Right ventricle myocardium inferior (tissue), 1 donor: ENCODE results near the gene HBE1. TPM values are rescaled to one million over a fixed set of nuclear protein-coding genes. Genes with fewer than 3 reads are reported as not detected.
A peak's percentile ranks its signal among the peaks of the same experiment; 100 is the strongest.

Experiments used
- ATAC-seq: fragments of 200-7000 bp; cut with Tn5 transposase; one replicate; pipeline ENCODE4 v1.9.1; 2020; ENCODE audit warnings: mild to moderate bottlenecking, moderate library complexity
- DNase-seq: peaks from one replicate; pipeline ENCODE4 v3.0.0; 2021; ENCODE audit errors: missing footprints
- intact Hi-C: fragments of 100-400 bp; cut with DNase I; formaldehyde crosslinking; loops from one replicate; pipeline ENCODE4 v1.11.0; 2022
- total RNA-seq: library from RNA; stranded (reverse); fragmentation: NEBNext Ultra II Directional; extraction: Animal tissue kit (Norgen Biotek cat#: 25700); gene quantifications from one replicate; pipeline ENCODE4 v1.2.1, GENCODE V29; 2021
- donor health status: DM: no; HTN: yes; CAD: no; lungs with severe emphysema.

Gene HBE1
- total RNA-seq, 1 donor from 2014 or later = not detected

DNA sequence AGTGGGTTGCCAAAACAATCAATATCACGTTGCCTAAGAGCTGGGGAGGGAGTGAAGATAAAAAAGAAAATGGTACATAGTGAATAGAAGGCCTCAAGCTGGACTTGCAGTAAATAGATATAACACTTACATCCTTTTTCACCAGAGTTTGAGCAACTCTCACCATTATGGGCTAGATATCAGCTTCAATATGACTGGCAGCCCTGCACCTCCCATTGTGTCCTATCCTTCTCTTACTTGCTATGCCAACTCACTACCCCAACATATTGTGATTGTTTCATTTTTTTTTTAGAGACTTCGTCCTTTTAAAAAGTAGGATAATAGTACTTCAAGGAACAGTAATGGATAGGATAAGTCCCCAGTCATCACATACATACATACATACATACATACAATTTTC is 27.5 kb downstream of the HBE1 start:
- ATAC-seq (no peak), DNase-seq (no peak)
- intact Hi-C loops = no loop called here

DNA sequence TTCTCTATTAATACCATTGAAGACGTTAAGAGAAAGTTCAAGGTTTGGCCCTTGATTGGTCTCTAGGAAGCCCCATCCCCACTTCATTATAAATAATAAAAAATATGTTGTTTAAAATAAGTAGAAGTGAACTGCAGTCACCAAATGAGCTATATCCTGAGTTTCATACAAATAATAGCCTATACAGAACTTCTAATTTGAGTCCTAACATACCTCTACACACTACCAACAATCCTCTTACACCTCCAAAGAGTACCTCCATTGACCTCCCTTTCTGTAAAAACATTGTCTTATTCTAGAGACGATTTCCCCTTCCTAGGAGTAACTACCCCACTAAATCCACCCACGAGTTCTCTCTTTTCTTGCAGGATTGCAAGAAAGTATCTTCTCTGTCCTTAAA is 28.3 kb downstream of the HBE1 start:
- ATAC-seq = no peak
- intact Hi-C loops = no loop called here
- DNase-seq = no peak

DNA sequence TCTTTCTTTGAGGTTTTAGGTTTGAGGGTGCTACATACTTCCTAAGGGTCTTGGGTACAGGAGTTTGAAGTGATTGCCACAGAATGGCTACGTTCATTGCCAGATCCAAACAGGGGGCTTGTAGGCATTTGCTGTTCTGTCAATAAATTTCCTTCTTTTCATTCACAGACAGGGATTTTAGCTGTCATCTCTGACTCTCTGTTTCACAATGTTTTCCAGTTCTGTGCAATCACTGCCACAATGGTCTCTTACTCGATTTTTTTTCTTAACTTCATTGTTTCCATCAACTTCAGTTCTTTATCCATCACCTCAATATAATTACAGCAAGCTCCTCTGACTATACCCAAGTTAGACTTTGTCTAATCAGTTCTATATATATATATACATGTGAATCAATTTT is 29.3 kb downstream of the HBE1 start:
- no peak for DNase-seq
- intact Hi-C loops = no loop called here

DNA sequence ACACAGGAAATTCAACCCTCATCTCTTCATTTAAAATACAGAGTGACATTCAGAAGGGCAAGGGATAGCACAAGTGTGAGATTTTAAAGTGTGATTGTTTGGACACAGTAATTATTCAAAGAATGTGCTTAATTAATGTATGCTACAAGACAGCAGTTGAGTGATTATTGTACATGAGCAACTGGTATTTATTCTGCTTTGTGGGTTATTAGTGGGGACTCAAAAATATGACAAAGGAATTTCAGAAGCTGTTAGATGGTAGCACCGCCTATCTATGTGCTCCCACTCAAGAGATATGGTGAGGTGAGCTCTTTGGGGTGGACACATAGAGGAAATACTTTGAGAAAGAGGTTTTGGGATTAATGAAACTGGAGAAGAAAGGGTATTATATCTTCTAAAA is 29.7 kb downstream of the HBE1 start:
- intact Hi-C loops = no loop called here
- no peak for ATAC-seq
- no peak for DNase-seq

More for the DNA sequence above, 29.3 kb downstream of the HBE1 start:
- ATAC-seq = no peak

DNA sequence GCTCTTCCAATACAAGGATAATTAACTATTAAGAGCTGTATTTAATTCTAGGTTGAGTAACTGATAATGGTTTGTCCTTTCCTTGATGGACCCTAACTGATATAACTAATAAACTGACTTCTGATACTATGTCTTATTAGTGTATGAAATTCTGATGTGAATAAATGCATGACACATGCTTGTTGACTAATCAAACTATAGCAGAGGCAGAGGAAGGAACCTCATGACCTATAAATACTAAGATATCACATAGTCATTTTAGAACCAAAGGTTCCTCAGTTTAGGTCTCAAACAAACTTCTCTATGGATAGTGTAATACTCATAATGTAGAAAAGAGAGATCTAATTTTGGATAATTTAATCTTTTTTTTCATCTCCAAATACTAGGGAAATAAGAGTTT is 30.7 kb downstream of the HBE1 start:
- no peak for ATAC-seq

DNA sequence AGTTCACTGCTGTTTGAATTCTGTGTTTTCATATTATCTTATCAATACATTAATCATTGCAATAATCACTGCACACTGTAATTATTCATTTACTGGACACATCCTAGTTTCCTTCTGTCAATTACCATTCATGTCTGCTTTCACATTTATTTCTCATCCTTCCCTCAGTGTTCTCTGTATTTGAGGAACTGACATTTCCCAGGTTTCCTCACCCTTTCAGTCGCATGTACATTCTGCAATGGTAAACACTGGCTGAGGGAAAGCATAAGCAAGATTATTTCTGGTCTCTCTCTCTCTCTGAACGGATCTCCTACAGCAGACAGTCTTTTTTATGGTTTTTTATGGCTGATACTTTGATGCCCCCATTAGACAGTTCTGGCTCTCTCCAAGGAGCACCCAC is 31.3 kb downstream of the HBE1 start:
- intact Hi-C loops = no loop called here
- no peak for ATAC-seq
- no peak for DNase-seq

More for the DNA sequence above, 30.7 kb downstream of the HBE1 start:
- DNase-seq = no peak
- intact Hi-C loops = no loop called here

DNA sequence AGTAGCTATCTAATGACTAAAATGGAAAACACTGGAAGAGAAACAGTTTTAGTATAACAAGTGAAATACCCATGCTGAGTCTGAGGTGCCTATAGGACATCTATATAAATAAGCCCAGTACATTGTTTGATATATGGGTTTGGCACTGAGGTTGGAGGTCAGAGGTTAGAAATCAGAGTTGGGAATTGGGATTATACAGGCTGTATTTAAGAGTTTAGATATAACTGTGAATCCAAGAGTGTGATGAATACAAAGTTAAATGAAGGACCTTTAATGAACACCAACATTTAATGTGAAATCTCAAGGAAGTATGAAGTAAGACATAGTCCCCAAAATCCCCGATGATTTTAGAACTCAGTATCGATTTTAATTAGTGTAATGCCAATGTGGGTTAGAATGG is 32.3 kb downstream of the HBE1 start:
- DNase-seq (no peak), ATAC-seq (no peak)
- intact Hi-C loops = no loop called here

DNA sequence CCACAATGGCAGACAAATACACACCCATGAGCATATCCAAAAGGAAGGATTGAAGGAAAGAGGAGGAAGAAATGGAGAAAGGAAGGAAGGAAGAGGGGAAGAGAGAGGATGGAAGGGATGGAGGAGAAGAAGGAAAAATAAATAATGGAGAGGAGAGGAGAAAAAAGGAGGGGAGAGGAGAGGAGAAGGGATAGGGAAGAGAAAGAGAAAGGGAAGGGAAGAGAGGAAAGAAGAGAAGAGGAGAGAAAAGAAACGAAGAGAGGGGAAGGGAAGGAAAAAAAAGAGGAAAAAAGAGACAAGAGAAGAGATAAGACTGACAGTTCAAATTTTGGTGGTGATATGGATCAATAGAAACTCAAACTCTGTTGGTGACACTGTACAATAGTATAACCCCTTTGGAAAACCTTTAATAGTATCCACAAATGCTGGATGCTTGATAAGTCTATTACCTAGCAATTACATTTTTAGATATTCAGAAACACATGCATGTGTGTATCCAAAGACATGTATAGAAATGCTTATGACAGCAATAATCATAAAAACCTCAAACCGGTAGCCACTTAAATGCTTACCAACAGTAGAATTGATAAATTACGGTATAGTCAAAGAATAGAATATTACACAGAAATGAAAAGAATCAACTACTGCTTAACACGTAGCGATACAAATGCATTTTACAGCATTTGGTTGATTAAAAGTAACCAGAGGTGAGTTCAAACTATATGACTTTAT is 34.2 kb downstream of the HBE1 start:
- no peak for ATAC-seq
- no peak for DNase-seq
- intact Hi-C loops = no loop called here

DNA sequence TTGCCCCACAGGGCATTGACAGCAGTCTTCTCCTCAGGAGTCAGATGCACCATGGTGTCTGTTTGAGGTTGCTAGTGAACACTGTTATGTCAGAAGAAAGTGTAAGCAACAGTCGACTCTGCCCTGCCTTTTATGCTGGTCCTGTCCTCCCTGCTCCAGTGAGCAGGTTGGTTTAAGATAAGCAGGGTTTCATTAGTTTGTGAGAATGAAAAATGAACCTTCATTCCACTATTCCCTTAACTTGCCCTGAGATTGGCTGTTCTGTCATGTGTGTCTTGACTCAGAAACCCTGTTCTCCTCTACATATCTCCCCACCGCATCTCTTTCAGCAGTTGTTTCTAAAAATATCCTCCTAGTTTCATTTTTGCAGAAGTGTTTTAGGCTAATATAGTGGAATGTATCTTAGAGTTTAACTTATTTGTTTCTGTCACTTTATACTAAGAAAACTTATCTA is 35.3 kb downstream of the HBE1 start, which contains the start of gene HBD:
TSS of gene HBD (minus strand) at position 103 of the 454 bp plus-strand sequence. CDS start at position 53, 50 bp downstream.
- DNase-seq = no peak
- no peak for ATAC-seq
- intact Hi-C loops = no loop called here

DNA sequence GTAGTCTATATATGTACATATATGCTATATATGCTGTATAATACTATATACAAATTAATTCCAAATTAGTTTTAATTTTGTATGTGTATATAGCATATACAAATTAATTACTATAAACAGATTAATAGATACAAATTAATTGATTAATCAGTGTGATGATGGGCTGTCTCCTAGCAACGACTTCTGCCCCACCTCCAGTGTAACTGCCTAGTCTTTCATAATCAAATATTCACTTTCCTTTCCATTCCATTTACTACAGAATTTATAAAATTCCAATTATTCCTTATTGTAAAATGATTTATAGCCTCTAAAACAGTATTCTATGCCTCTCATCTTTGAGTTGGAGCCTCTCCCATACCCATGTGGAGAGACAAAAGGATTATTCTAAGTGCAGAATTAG is 36.4 kb downstream of the HBE1 start:
- intact Hi-C loops = no loop called here
- DNase-seq = no peak
- no peak for ATAC-seq

DNA sequence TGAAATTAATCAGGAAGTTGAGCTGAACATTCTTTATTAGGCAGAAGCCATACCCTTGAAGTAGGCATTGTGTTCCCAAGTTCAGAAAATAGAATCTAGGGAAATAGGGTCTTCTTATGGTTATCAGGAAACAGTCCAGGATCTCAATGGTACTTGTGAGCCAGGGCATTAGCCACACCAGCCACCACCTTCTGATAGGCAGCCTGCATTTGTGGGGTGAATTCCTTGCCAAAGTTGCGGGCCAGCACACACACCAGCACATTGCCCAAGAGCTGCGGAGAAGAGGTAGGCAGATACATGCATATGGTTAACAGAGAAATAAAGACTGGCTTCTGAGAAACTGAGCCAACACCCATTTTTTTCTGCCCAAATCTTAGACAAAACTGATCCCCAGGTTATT is 36.9 kb downstream of the HBE1 start:
- DNase-seq (no peak), ATAC-seq (no peak)
- intact Hi-C loops = no loop called here

DNA sequence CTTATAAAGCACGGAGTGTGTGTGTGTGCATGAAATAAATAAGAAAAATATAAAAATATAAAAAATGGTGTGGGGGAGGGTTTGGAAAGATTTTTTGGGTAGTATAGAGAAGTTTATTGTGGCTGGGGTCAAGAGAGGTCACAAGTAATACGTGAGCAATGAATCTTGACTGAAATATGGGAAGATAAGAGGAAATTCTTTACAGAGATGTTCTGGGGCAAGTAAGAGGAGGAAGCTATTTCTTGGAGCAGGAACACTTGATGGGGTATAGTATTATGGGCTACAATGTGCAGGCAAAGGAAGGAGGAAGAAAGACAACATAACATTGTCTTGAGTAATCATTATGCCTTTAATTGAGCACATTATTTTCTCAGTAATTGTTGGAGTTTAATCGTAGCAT is 37.6 kb downstream of the HBE1 start:
- ATAC-seq = no peak
- intact Hi-C loops = no loop called here
- DNase-seq = no peak

DNA sequence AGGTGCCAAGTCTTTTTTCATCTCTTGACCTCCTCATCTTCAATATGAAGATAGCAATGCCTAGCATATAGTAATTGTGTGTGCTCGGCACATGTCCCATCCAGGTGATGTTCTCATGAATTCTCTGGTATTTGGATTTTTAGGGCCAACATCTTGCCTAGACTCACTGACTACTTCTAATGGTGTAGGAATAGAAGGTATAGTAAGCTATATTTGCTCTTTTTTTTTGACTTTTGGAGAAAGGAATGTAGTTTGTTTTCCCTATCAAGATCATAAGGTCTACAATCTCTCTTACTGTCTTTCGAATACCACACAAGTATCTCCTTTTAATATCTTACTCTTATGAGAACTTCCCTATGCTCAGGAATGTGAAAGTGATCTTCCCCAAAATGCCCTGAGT is 38.6 kb downstream of the HBE1 start:
- intact Hi-C loops = no loop called here
- no peak for ATAC-seq
- DNase-seq = no peak

DNA sequence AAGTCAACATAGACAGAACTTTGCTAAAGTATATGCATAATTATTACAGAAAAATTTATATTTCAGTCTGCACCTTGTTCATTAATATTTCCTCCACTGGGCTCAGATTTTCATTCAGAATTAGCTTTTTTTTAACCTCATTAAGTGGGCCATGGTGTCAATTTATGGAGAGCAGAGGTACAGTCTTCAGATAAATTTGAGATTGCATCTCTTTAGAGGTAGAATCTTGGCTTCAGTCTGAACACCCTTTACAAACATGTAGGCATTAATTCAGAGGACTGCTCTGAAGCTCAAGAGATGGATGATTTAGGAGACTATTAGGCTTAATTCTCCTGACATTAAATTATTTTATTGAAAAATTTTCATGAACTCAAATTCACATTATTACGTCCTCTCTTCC is 39.5 kb downstream of the HBE1 start:
- DNase-seq (no peak), ATAC-seq (no peak)
- intact Hi-C loops = no loop called here

DNA sequence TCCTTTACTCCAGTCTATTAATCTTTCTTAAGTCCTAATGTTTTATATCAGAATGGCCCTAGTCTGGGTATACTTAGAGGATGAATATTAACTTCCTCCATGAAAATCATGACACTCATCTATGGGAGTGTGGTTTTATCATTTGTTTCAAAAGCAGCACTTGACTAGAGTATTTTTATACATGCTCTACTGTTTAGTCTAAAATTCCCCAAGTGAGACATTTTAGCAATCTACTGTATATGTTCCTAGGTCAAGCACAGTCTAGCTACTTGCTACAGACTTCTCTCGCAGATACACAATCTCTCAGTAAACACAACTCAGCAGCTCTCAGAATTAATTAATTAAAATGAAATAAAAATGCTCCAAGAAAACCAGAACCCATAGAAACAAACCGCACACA is 39.9 kb downstream of the HBE1 start:
- DNase-seq = no peak
- no peak for ATAC-seq
- intact Hi-C loops = no loop called here

DNA sequence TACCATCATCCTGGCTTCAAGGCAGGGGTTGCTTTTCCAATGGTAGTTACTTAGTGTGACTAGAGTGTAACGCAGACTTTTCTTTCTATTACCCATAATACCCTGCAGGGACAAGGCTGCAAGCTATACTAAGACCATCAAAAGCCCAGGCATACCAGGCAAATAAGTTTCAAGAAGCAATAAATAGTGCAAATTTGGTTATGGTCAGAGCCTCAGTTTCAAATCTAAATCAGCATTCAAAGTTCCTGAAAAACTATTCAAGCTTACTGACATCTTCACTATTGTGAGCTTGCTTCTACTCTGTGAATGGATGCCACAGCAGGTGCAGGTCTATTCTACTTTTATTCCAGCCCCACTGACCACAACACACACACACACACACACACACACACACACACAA is 40.4 kb downstream of the HBE1 start:
- intact Hi-C loops = no loop called here
- DNase-seq (no peak), ATAC-seq (no peak)

DNA sequence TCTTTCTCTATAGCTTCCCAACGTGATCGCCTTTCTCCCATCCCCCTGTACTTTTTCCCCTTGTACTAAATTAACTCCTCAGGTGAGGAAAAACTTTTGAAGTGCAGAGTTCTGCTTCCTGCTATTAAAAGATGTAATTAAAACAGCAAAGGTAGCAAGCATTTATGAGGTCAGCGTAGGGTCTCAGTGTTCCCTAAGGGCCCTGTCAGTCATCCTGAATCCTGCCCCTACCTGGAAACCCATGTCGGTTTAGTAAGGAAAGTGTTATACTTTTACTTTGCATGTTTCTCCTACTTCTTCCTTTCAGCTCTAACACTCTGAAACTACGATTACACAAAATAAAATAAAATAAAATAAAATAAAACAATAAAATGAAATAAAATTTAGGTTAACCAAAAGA is 41.6 kb downstream of the HBE1 start:
- DNase-seq (no peak), ATAC-seq (no peak)
- intact Hi-C loops = no loop called here

DNA sequence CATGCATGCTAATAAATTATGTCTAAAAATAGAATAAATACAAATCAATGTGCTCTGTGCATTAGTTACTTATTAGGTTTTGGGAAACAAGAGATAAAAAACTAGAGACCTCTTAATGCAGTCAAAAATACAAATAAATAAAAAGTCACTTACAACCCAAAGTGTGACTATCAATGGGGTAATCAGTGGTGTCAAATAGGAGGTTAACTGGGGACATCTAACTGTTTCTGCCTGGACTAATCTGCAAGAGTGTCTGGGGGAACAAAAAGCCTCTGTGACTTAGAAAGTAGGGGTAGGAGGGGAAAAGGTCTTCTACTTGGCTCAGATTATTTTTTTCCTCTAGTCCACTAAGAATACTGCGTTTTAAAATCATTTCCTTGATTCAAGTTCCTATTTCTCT is 42.1 kb downstream of the HBE1 start:
- no peak for DNase-seq
- intact Hi-C loops = no loop called here
- ATAC-seq = no peak

DNA sequence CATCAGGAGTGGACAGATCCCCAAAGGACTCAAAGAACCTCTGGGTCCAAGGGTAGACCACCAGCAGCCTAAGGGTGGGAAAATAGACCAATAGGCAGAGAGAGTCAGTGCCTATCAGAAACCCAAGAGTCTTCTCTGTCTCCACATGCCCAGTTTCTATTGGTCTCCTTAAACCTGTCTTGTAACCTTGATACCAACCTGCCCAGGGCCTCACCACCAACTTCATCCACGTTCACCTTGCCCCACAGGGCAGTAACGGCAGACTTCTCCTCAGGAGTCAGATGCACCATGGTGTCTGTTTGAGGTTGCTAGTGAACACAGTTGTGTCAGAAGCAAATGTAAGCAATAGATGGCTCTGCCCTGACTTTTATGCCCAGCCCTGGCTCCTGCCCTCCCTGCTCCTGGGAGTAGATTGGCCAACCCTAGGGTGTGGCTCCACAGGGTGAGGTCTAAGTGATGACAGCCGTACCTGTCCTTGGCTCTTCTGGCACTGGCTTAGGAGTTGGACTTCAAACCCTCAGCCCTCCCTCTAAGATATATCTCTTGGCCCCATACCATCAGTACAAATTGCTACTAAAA is 42.9 kb downstream of the HBE1 start, which contains the start of gene HBB:
TSS of gene HBB (minus strand) at position 340 of the 579 bp plus-strand sequence. CDS start at position 290, 50 bp downstream.
- no peak for ATAC-seq
- intact Hi-C loops = no loop called here
- DNase-seq = no peak

DNA sequence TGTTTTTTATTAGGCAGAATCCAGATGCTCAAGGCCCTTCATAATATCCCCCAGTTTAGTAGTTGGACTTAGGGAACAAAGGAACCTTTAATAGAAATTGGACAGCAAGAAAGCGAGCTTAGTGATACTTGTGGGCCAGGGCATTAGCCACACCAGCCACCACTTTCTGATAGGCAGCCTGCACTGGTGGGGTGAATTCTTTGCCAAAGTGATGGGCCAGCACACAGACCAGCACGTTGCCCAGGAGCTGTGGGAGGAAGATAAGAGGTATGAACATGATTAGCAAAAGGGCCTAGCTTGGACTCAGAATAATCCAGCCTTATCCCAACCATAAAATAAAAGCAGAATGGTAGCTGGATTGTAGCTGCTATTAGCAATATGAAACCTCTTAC is 44.3 kb downstream of the HBE1 start:
- intact Hi-C loops = no loop called here
- DNase-seq (peak; percentile 25), ATAC-seq (no peak)
